Heart left ventricle (tissue), 16 donors: ENCODE results near the gene IL22RA1. TPM values are rescaled to one million over a fixed set of nuclear protein-coding genes. Genes with fewer than 3 reads are reported as not detected.
A peak's percentile ranks its signal among the peaks of the same experiment; 100 is the strongest.

Experiments used
- ATAC-seq, 4 donors: fragments of 200-7000 bp; cut with Tn5 transposase; one replicate each; pipeline ENCODE4 v1.9.1; 2020 to 2022; ENCODE audit warnings: moderate library complexity in 4 of 4, mild to moderate bottlenecking in 3 of 4, moderate number of reproducible peaks in 1 of 4
- DNase-seq, 5 donors: peaks; one replicate each; pipeline ENCODE4 v3.0.0-alpha.2; 2020
- H3K27ac ChIP-seq, 12 donors: fragments of 200-600 bp; sonication (generic) in 4 of 12; one replicate each; pipeline versions ENCODE4 v1.5.0 to v1.8.0; 2016 to 2022; ENCODE audit warnings: mild to moderate bottlenecking in 2 of 12
- H3K27me3 ChIP-seq, 9 donors: fragments of 200-600 bp; sonication (generic) in 2 of 9; one replicate each; pipeline versions ENCODE4 v1.5.1 to v1.8.0; 2016 to 2022; ENCODE audit warnings: mild to moderate bottlenecking in 3 of 9
- H3K36me3 ChIP-seq, 9 donors: fragments of 200-600 bp; sonication (generic) in 2 of 9; one replicate each; pipeline versions ENCODE4 v1.5.0 to v1.8.0; 2018 to 2022; ENCODE audit warnings: mild to moderate bottlenecking in 2 of 9
- H3K4me1 ChIP-seq, 12 donors: fragments of 200-600 bp; sonication (generic) in 4 of 12; one replicate each; pipeline versions ENCODE4 v1.5.0 to v1.8.0; 2016 to 2022; ENCODE audit warnings: mild to moderate bottlenecking in 3 of 12
- H3K4me3 ChIP-seq, 12 donors: fragments of 200-600 bp; sonication (generic) in 4 of 12; one replicate each; pipeline versions ENCODE4 v1.5.0 to v1.8.0; 2017 to 2022; ENCODE audit warnings: mild to moderate bottlenecking in 9 of 12, moderate library complexity in 4 of 12
- H3K9me3 ChIP-seq, 12 donors: fragments of 200-600 bp; sonication (generic) in 4 of 12; one replicate each; pipeline versions ENCODE4 v1.5.0 to v1.8.0; 2016 to 2022; ENCODE audit warnings: mild to moderate bottlenecking in 1 of 12
- POLR2A ChIP-seq, 2 donors: fragments of 450-650 bp; IDR thresholded peaks; one replicate each; pipeline ENCODE4 v1.6.1; 2017; ENCODE audit warnings: antibody characterized with exemption in 2 of 2, mild to moderate bottlenecking in 2 of 2, moderate library complexity in 2 of 2
- WGBS, 4 donors: extraction: QIAGEN DNeasy Blood & Tissue Kit in 2 of 4; methylation state at CpG; one replicate each; pipeline versions ENCODE4 v1.1.5 to v1.1.7; 2013 to 2018; 5-methylcytosine and 5-hydroxymethylcytosine counted together
- intact Hi-C, 10 donors: fragments of 100-400 bp; cut with DNase I; formaldehyde crosslinking; loops; one replicate each; pipeline versions ENCODE4 v1.11.1 to v1.14.2; 2022
- polyA plus RNA-seq, 2 donors: library from polyadenylated mRNA; stranded (reverse); fragments of 200-250 nt; gene quantifications; one replicate each; pipeline ENCODE4 v1.2.3, GENCODE V29; 2013
- total RNA-seq, 9 donors: library from RNA; depleted of rRNA in 2 of 9; stranded (reverse); fragments of >200 nt in 2 of 9; fragmentation: NEBNext Ultra II Directional in 3 of 9; extraction: Animal tissue kit (Norgen Biotek cat#: 25700) in 3 of 9; gene quantifications; one replicate each; pipeline versions ENCODE4 v1.1.0 to v1.2.4, GENCODE V29; 2016 to 2023
- TF ChIP-seq, protein P1 (sequence below), 12 donors: fragments of 200-600 bp; sonication (generic) in 4 of 12; IDR thresholded peaks; one replicate each; pipeline versions ENCODE4 v1.5.0 to v1.8.0; 2018 to 2022; ENCODE audit warnings: antibody characterized with exemption in 12 of 12, mild to moderate bottlenecking in 5 of 12
- donor health status: ischemic (EF 13 %, LVEDD 7.1; RV severe dilation, severe dysfunction).
- donor health status: healthy with polysubstance abuse.
- donor health status: DM: no; HTN: yes; CAD: no.
- donor health status: DM: no; HTN: no; CAD: no.
- donor health status: ischemic (EF 25% LVEDD 6.9; RV normal size, moderate dysfunction).
- donor health status: ischemic (EF 25% LVEDD 5.7; RV mildly dilated, moderate dysfunction).
- donor health status: healthy.
- donor health status: DM: yes; HTN: yes; CAD: no.
- donor health status: ischemic (EF 35%, LVEDD 5.7; RV mildly dilated, moderate dysfunction).
- donor health status: nonischemic (EF 11% LVEDD 7.7; RV severe dilation, severe dysfunction).
- donor health status: DM: yes; HTN: yes; CAD: no.
- donor health status: PGD.
- donor health status: ischemic (EF 29% LVEDD 5.4; RV normal size, mild dysfunction).
- donor health status: nonischemic (EF 23%, LVEDD 6.1; RV moderate dilation, normal function).

The IL22RA1 gene
- total and polyA plus RNA-seq, 11 donors: 0.04 to 1.3 (median 0.36) TPM; not detected in 3

- WGBS, 4 donors: 87 to 100% (median 95%) methylated on average over 2 to 9 of the region's 9 CpGs
- no peaks in the 10 kb centered on the region for H3K9me3 ChIP-seq
- H3K27ac ChIP-seq: peak overlapping the region in 1 of 12 donors; percentile 75
- TF ChIP-seq POLR2A (IDR thresholded peaks at IDR 0.05): no peak
- TF ChIP-seq, protein P1, sequence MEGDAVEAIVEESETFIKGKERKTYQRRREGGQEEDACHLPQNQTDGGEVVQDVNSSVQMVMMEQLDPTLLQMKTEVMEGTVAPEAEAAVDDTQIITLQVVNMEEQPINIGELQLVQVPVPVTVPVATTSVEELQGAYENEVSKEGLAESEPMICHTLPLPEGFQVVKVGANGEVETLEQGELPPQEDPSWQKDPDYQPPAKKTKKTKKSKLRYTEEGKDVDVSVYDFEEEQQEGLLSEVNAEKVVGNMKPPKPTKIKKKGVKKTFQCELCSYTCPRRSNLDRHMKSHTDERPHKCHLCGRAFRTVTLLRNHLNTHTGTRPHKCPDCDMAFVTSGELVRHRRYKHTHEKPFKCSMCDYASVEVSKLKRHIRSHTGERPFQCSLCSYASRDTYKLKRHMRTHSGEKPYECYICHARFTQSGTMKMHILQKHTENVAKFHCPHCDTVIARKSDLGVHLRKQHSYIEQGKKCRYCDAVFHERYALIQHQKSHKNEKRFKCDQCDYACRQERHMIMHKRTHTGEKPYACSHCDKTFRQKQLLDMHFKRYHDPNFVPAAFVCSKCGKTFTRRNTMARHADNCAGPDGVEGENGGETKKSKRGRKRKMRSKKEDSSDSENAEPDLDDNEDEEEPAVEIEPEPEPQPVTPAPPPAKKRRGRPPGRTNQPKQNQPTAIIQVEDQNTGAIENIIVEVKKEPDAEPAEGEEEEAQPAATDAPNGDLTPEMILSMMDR (IDR thresholded peaks at IDR 0.05): no peak
- DNase-seq (peak in 1 of 5 donors; percentile 36), ATAC-seq (no peak)
- peaks cover 0 to 61% (median 10%) of the 10 kb centered on the region in 9 donors for H3K36me3 ChIP-seq
- H3K4me3 ChIP-seq: no peak overlapping the region
- intact Hi-C loops: no loop called here
- peaks cover 0 to 56% (median 16%) of the 10 kb centered on the region in 12 donors for H3K4me1 ChIP-seq
- H3K27me3 ChIP-seq: no peaks in the 10 kb centered on the region
These were observed 50.0 kb downstream of the IL22RA1 start for GRCh38 chr1:24092979-24093378.

- ATAC-seq (no peak), DNase-seq (no peak)
- H3K27ac ChIP-seq: peak overlapping the region in 3 of 12 donors; percentile 31 to 75 (median 58)
- H3K27me3 ChIP-seq: no peaks in the 10 kb centered on the region
- H3K4me1 ChIP-seq: peaks cover 0 to 53% (median 13%) of the 10 kb centered on the region in 12 donors
- H3K36me3 ChIP-seq: peaks cover 0 to 66% (median 10%) of the 10 kb centered on the region in 9 donors
- no peaks in the 10 kb centered on the region for H3K9me3 ChIP-seq
- intact Hi-C loops: no loop called here
- WGBS, 4 donors: 77 to 86% (median 84%) methylated on average over 10 to 13 of the region's 13 CpGs
- TF ChIP-seq POLR2A (IDR thresholded peaks at IDR 0.05): no peak
- TF ChIP-seq, protein P1 (IDR thresholded peaks at IDR 0.05): no peak
- H3K4me3 ChIP-seq: no peak overlapping the region
These were observed 50.9 kb downstream of the IL22RA1 start for GRCh38 chr1:24091971-24092482.

DNA sequence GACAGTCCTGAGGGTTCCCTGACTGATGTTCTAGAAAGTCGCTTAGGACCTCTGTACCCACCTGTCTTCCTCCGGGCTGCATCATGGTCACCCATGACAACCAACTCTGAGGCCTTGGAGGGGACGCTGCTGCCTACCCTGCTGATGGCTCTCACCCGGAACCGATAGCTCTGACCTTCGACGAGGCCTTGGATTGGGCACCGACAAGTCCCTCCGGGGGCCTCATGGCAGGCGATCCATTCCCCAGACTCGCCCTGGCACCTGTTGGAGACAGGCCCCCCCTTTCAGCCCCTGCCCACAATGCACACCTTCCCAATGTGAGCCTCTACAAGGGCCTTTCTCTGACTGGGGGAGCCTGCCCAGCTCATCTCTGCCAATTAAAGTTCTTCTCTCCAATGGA, 52.2 kb downstream of the IL22RA1 start:
- Histone ChIP-seq H3K27me3 (no peaks in the 10 kb centered on the region), H3K4me1 (peaks cover 0 to 43% (median 4%) of the 10 kb centered on the region in 12 donors), H3K36me3 (peaks cover 0 to 77% (median 10%) of the 10 kb centered on the region in 9 donors), H3K9me3 (no peaks in the 10 kb centered on the region), H3K4me3 (no peak overlapping the region), H3K27ac (peak overlapping the region in 8 of 12 donors; percentile 20 to 75 (median 48))
- peak in 2 of 4 donors; percentile 1 to 5 for ATAC-seq
- WGBS, 4 donors: 92 to 96% (median 93%) methylated on average over 9 to 11 of the region's 11 CpGs
- intact Hi-C loops: no loop called here
- TF ChIP-seq POLR2A (IDR thresholded peaks at IDR 0.05): no peak
- TF ChIP-seq, protein P1 (IDR thresholded peaks at IDR 0.05): no peak
- peak in 1 of 5 donors; percentile 52 for DNase-seq

DNA sequence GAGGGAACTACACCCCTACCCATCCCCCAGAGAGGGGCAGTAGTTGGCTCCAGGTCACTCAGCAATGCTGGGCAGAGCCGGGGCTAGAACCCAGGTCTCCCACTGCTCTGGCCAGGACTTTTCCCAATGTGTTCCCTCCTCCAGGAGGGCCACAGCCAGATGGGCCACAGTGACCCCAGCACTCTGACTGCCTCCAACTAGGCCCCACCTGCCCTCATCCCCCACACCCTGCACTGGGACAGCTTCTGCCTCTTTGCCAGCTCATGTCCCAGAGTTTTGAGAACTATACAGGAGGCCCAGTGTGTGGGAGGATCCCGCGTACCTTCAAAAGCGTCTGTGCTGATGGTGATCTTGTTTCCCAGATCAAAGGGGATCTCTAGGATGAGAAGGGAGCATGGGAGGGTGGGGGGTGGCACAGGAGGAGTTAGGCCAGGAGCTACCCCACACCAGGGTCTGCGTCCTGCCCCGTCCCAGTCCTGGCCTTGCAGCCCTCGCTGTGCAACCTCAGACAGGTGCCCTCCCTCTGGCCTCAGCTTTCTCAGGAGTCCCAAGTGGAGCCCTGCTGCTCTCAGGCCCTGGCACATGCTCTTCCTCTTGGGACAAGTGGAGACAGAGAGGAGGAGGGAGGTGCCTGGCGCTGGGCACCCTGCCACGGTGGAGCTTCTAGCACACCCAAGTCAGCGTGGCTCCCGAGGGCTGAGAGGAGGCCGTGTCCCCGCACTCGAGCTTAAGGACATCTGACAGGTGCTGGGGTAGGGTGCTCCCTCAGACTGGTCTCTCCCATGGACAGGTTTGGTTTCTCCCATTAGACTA, 53.0 kb downstream of the IL22RA1 start:
- Histone ChIP-seq H3K9me3 (no peaks in the 10 kb centered on the region), H3K27ac (peak overlapping the region in 8 of 12 donors; percentile 20 to 75 (median 48)), H3K36me3 (peaks cover 0 to 78% (median 10%) of the 10 kb centered on the region in 9 donors), H3K4me3 (no peak overlapping the region), H3K27me3 (no peaks in the 10 kb centered on the region), H3K4me1 (peaks cover 0 to 39% (median 0%) of the 10 kb centered on the region in 12 donors)
- TF ChIP-seq, protein P1 (IDR thresholded peaks at IDR 0.05): no peak
- WGBS, 4 donors: 41 to 60% (median 59%) methylated on average over 3 to 14 of the region's 14 CpGs
- DNase-seq: peak; percentile 65 to 88 (median 79)
- intact Hi-C loops: no loop called here
- ATAC-seq: peak; percentile 68 to 82 (median 75)
